ENCODE measurements around the gene AIG1. TPM values are rescaled to one million over a fixed set of nuclear protein-coding genes. Genes with fewer than 3 reads are reported as not detected.

AIG1 gene
- total RNA-seq, 1 experiment from 2014 or later = 51.1 TPM

DNA sequence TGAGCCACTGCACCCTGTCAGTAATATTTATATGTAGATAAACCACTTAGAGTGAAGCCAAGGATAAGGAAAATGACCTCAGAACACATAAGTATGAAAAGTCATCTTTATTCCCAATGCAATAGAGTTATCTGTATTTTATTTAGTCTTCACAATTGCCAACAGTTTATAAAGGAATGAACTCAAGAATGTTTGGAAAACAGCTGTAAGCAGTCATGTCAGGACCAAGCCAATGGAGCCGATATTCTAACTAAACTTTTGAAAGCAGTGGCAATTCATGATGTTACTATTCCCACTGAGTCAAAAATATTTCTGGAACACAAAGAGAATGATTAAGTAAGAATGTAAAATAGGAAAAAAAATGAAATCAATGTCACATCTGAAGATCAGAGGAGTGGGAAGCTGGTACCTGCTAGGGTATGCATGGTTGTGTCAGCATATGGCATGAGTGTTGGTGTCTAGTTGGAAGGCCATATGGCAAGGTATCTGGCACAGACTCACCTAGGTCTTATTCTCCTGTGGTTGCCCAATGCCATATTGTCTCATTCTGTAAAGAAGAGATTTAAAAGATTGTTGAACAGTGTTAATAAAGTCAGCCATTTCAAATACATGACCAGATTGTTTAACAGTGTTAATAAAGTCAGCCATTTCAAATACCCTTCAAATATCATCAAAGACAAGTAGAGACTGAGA lies 271.6 kb downstream of the AIG1 start:
- intact Hi-C loops (cut with micrococcal nuclease) = no loop called here
- CTCF ChIA-PET = no interaction called here
- no peaks in the 10 kb centered on the region for H3K36me3 ChIP-seq (ENCODE audit: control insufficient read depth in 1 of 2, insufficient read depth in 2 of 2, low read length in 2 of 2)

DNA sequence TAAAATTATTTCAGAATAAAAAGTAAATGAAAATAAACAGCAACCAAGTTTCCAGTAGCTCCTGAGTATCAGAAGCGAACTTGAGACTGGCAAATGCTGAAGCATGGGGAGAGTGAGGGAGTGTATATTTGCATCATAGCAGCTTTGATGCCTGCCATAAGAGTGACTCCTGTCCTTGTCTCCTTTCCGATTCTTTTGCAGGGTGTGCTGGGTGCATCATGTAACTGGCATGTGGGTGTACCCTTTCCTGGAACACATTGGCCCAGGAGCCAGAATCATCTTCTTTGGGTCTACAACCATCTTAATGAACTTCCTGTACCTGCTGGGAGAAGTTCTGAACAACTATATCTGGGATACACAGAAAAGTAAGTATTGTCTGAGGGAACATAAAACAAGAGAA lies 272.4 kb downstream of the AIG1 start:
- no TSS peak for BruUV-seq (replicated peaks)
- intact Hi-C loops (cut with micrococcal nuclease) = no loop called here
- H3K36me3 ChIP-seq (ENCODE audit: control insufficient read depth in 1 of 2, insufficient read depth in 2 of 2, low read length in 2 of 2) = no peaks in the 10 kb centered on the region
- no peaks in the 10 kb centered on the region for H3K9me2 ChIP-seq (ENCODE audit: insufficient read depth)
- no peaks in the 10 kb centered on the region for H3K9me3 ChIP-seq (ENCODE audit: control insufficient read depth in 1 of 2, insufficient read depth in 1 of 2, low read depth in 1 of 2, low read length in 2 of 2)
- ChIA-PET CTCF (no interaction called here), POLR2A (no interaction called here), RAD21 (ENCODE audit: low non-redundant PET in 1 of 2, low total read pairs in 2 of 2, uncharacterized antibody in 2 of 2, unreplicated experiment in 2 of 2) (no interaction called here)
- ATAC-seq = no peak
- no peaks in the 10 kb centered on the region for H3K79me2 ChIP-seq (ENCODE audit: insufficient read depth, low read length)
- H3K4me2 ChIP-seq (ENCODE audit: low read length) = peak overlapping the region; percentile 4; the same call in 1 of the 2 replicates
- DNase-seq (ENCODE audit: low read depth, low spot score) = no peak
- peaks cover 0 to 27% of the 10 kb centered on the region in 2 experiments; a peak in 3 of 4 replicates for H3K4me1 ChIP-seq (ENCODE audit: control insufficient read depth in 1 of 2, insufficient read depth in 2 of 2, low read length in 2 of 2)
- no peak overlapping the region for H3K27ac ChIP-seq (ENCODE audit: low read depth, low read length)
- H2AFZ ChIP-seq (ENCODE audit: low read depth, low read length, poor library complexity, severe bottlenecking) = no peak overlapping the region
- no peak overlapping the region for H3K9ac ChIP-seq (ENCODE audit: low read length)
- H4K20me1 ChIP-seq (ENCODE audit: insufficient read depth) = no peaks in the 10 kb centered on the region
- H3K27me3 ChIP-seq (ENCODE audit: insufficient read depth, low read length) = no peaks in the 10 kb centered on the region
- TF ChIP-seq, protein P1, sequence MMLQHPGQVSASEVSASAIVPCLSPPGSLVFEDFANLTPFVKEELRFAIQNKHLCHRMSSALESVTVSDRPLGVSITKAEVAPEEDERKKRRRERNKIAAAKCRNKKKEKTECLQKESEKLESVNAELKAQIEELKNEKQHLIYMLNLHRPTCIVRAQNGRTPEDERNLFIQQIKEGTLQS (IDR thresholded peaks at IDR 0.05) = no peak
- TF ChIP-seq ZNF274 (IDR thresholded peaks at IDR 0.05; ENCODE audit: low read depth, low read length) = no peak
- H3K4me3 ChIP-seq (replicated peaks in 1 of 2; ENCODE audit: low read depth in 1 of 2, low read length in 2 of 2) = no peak overlapping the region

More for the DNA sequence above, 271.6 kb downstream of the AIG1 start:
- no peaks in the 10 kb centered on the region for H3K79me2 ChIP-seq (ENCODE audit: insufficient read depth, low read length)
- no peaks in the 10 kb centered on the region for H3K9me2 ChIP-seq (ENCODE audit: insufficient read depth)
- ChIA-PET POLR2A (no interaction called here), RAD21 (ENCODE audit: low non-redundant PET in 1 of 2, low total read pairs in 2 of 2, uncharacterized antibody in 2 of 2, unreplicated experiment in 2 of 2) (interaction anchor here in 1 of 2 experiments (0.6 kb wide), 1 partner anchor 271 kb away, joined by 4 read pairs; no protein-coding TSS in a partner anchor)
- H3K4me3 ChIP-seq (replicated peaks in 1 of 2; ENCODE audit: low read depth in 1 of 2, low read length in 2 of 2) = no peak overlapping the region
- H3K9me3 ChIP-seq (ENCODE audit: control insufficient read depth in 1 of 2, insufficient read depth in 1 of 2, low read depth in 1 of 2, low read length in 2 of 2) = no peaks in the 10 kb centered on the region
- no peak overlapping the region for H3K27ac ChIP-seq (ENCODE audit: low read depth, low read length)
- DNase-seq (ENCODE audit: low read depth, low spot score) (no peak), ATAC-seq (no peak)
- no peak overlapping the region for H2AFZ ChIP-seq (ENCODE audit: low read depth, low read length, poor library complexity, severe bottlenecking)
- no TSS peak for BruUV-seq (replicated peaks)
- TF ChIP-seq RAD21 (IDR thresholded peaks at IDR 0.05; ENCODE audit: low read depth) (no peak), CEBPB (IDR thresholded peaks at IDR 0.05; ENCODE audit: low read depth) (no peak), SP1 (IDR thresholded peaks at IDR 0.05; ENCODE audit: low read depth) (no peak), FOSL1 (IDR thresholded peaks at IDR 0.05; ENCODE audit: low read depth) (no peak), SRF (IDR thresholded peaks at IDR 0.05; ENCODE audit: low read depth) (no peak)
- H4K20me1 ChIP-seq (ENCODE audit: insufficient read depth) = no peaks in the 10 kb centered on the region
- no peak overlapping the region for H3K9ac ChIP-seq (ENCODE audit: low read length)
- H3K4me1 ChIP-seq (ENCODE audit: control insufficient read depth in 1 of 2, insufficient read depth in 2 of 2, low read length in 2 of 2) = peaks cover 0 to 26% of the 10 kb centered on the region in 2 experiments; a peak in 3 of 4 replicates
- H3K27me3 ChIP-seq (ENCODE audit: insufficient read depth, low read length) = no peaks in the 10 kb centered on the region
- H3K4me2 ChIP-seq (ENCODE audit: low read length) = 0 out of 2 replicates have a peak overlapping the region, but pooled peaks have one; percentile 4
